Neural cell (in vitro differentiated cells): ENCODE measurements around the gene SS18L1. TPM values are rescaled to one million over a fixed set of nuclear protein-coding genes. Genes with fewer than 3 reads are reported as not detected.

Experiments
- H2AFZ ChIP-seq: fragments of 200-600, 300-800 bp; sonication (generic), shearing (Covaris generic); 2 replicates; pipeline ENCODE4 v1.6.0; 2014; ENCODE audit warnings: low read depth, mild to moderate bottlenecking, antibody characterized with exemption, low read length, moderate library complexity
- H3F3A ChIP-seq: fragments of 200-600 bp; shearing (Covaris generic); 2 replicates; pipeline ENCODE4 v1.6.1; 2016; ENCODE audit warnings: mild to moderate bottlenecking, moderate library complexity, mixed read lengths, antibody characterized with exemption, low read length; ENCODE audit not compliant: insufficient read depth, poor library complexity, severe bottlenecking
- H3K27ac ChIP-seq: fragments of 200-600, 300-800 bp; sonication (generic), shearing (Covaris generic); 2 replicates; pipeline ENCODE4 v1.5.1; 2014; ENCODE audit warnings: mild to moderate bottlenecking, low read length, moderate library complexity
- H3K27me3 ChIP-seq: fragments of 300-800, 200-600 bp; sonication (generic), shearing (Covaris generic); 2 replicates; pipeline ENCODE4 v1.6.0; 2014; ENCODE audit warnings: mild to moderate bottlenecking, low read depth, low read length, moderate library complexity; ENCODE audit not compliant: insufficient read depth
- H3K36me3 ChIP-seq: fragments of 300-800, 200-600 bp; sonication (generic), shearing (Covaris generic); 2 replicates; pipeline ENCODE4 v1.5.1; 2014; ENCODE audit warnings: mild to moderate bottlenecking, antibody characterized with exemption, low read length, moderate library complexity; ENCODE audit not compliant: insufficient read depth
- H3K4me2 ChIP-seq: fragments of 300-800, 200-600 bp; sonication (generic), shearing (Covaris generic); 2 replicates; pipeline ENCODE4 v1.6.0; 2014; ENCODE audit warnings: mild to moderate bottlenecking, low read length
- H3K4me3 ChIP-seq: fragments of 300-800, 200-600 bp; sonication (generic), shearing (Covaris generic); 2 replicates; pipeline ENCODE4 v1.5.1; 2014; ENCODE audit warnings: mild to moderate bottlenecking, low read length, moderate library complexity
- H3K79me2 ChIP-seq: fragments of 200-600 bp; shearing (Covaris generic); replicated peaks from 2 replicates; pipeline ENCODE4 v1.6.0; 2014; ENCODE audit warnings: mild to moderate bottlenecking, low read length, moderate library complexity; ENCODE audit not compliant: insufficient read depth
- H3K9ac ChIP-seq: fragments of 300-800, 200-600 bp; sonication (generic), shearing (Covaris generic); 2 replicates; pipeline ENCODE4 v1.6.1; 2016; ENCODE audit warnings: mild to moderate bottlenecking, low read length, mixed read lengths
- H3K9me2 ChIP-seq: fragments of 200-600 bp; shearing (Covaris generic); 2 replicates; pipeline ENCODE4 v1.6.1; 2016; ENCODE audit warnings: mild to moderate bottlenecking, low read length, mixed read lengths; ENCODE audit not compliant: insufficient read depth
- H3K9me3 ChIP-seq: fragments of 200-600, 300-800 bp; sonication (generic), shearing (Covaris generic); 2 replicates; pipeline ENCODE4 v1.6.1; 2016; ENCODE audit warnings: mild to moderate bottlenecking, mixed run types, low read length, moderate library complexity, mixed read lengths
- H4K20me1 ChIP-seq: fragments of 200-600 bp; shearing (Covaris generic); 2 replicates; pipeline ENCODE4 v1.6.1; 2016; ENCODE audit warnings: mild to moderate bottlenecking, mixed run types; ENCODE audit not compliant: insufficient read depth
- EP300 ChIP-seq: fragments of 450-650 bp; conservative IDR thresholded peaks from 2 replicates; pipeline ENCODE4 v1.6.1; 2014; ENCODE audit warnings: antibody characterized with exemption, mild to moderate bottlenecking, moderate library complexity; ENCODE audit not compliant: poor library complexity, severe bottlenecking
- EZH2 ChIP-seq: fragments of 200-600, 300-800 bp; shearing (Covaris generic), sonication (generic); IDR thresholded peaks from 2 replicates; pipeline ENCODE4 v1.6.1; 2014; ENCODE audit warnings: antibody characterized with exemption, low read length, borderline replicate concordance, mild to moderate bottlenecking; ENCODE audit not compliant: insufficient read depth, poor library complexity, severe bottlenecking
- MXI1 ChIP-seq: fragments of 450-650 bp; conservative IDR thresholded peaks from 2 replicates; pipeline ENCODE4 v1.6.1; 2014; ENCODE audit warnings: antibody characterized with exemption, mild to moderate bottlenecking; ENCODE audit not compliant: poor library complexity, severe bottlenecking
- POLR2AphosphoS5 ChIP-seq: IDR thresholded peaks from 2 replicates; pipeline ENCODE4 v1.6.1; 2012
- RAD21 ChIP-seq: fragments of 450-650 bp; conservative IDR thresholded peaks from 2 replicates; pipeline ENCODE4 v1.6.1; 2014; ENCODE audit warnings: antibody characterized with exemption, mild to moderate bottlenecking, moderate library complexity
- SMC3 ChIP-seq: fragments of 450-650 bp; conservative IDR thresholded peaks from 2 replicates; pipeline ENCODE4 v1.6.1; 2014; ENCODE audit warnings: antibody characterized with exemption, mild to moderate bottlenecking, moderate library complexity; ENCODE audit not compliant: poor library complexity
- TAF1 ChIP-seq: IDR thresholded peaks from 2 replicates; pipeline ENCODE4 v1.6.1; 2012; ENCODE audit warnings: low read depth
- polyA plus RNA-seq: library from polyadenylated mRNA; depleted of rRNA; stranded (reverse); fragments of >200 nt; gene quantifications from 2 replicates; pipeline ENCODE4 v1.2.3, GENCODE V29; 2014
- TF ChIP-seq, protein P1 (sequence below): IDR thresholded peaks from 2 replicates; pipeline ENCODE4 v1.6.1; 2012; ENCODE audit warnings: borderline replicate concordance
- TF ChIP-seq, protein P2 (sequence below): fragments of 450-650 bp; IDR thresholded peaks from 2 replicates; pipeline ENCODE4 v1.5.1; 2014; ENCODE audit warnings: antibody characterized with exemption, mild to moderate bottlenecking, moderate library complexity; ENCODE audit not compliant: poor library complexity, severe bottlenecking

SS18L1 gene
- polyA plus RNA-seq, 1 donor from 2014 or later, result 117 TPM

DNA sequence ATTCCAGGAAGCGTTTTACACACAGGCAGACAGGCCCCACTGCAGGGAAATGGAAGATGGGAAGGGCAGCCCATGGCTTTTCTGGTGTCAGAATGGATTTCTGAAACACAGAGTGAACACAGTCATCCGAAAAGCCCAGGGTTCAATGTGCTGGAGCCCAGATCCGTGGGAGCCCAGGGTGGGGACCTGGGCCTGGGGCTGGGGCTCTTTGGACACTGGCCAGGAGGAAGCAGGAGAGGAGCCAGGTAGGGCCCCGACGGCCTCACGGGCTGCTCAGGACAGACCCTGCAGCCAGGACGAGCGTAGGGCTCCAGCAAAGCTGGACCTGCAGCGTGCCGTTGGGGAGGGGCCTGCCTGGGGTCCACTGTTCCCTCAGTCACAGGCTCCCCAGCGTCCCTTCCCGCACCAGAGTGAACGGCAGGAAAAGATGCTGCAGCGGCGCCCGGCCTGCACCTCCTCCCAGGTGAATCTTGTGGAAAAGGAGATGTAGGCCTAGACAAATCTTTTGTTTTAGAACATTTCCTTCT, 45.6 kb upstream of the SS18L1 start:
- TF ChIP-seq EP300 (no peak), RAD21 (no peak), POLR2AphosphoS5 (no peak), SMC3 (no peak), EZH2 (no peak), MXI1 (no peak), TAF1 (no peak)
- TF ChIP-seq, protein P1, sequence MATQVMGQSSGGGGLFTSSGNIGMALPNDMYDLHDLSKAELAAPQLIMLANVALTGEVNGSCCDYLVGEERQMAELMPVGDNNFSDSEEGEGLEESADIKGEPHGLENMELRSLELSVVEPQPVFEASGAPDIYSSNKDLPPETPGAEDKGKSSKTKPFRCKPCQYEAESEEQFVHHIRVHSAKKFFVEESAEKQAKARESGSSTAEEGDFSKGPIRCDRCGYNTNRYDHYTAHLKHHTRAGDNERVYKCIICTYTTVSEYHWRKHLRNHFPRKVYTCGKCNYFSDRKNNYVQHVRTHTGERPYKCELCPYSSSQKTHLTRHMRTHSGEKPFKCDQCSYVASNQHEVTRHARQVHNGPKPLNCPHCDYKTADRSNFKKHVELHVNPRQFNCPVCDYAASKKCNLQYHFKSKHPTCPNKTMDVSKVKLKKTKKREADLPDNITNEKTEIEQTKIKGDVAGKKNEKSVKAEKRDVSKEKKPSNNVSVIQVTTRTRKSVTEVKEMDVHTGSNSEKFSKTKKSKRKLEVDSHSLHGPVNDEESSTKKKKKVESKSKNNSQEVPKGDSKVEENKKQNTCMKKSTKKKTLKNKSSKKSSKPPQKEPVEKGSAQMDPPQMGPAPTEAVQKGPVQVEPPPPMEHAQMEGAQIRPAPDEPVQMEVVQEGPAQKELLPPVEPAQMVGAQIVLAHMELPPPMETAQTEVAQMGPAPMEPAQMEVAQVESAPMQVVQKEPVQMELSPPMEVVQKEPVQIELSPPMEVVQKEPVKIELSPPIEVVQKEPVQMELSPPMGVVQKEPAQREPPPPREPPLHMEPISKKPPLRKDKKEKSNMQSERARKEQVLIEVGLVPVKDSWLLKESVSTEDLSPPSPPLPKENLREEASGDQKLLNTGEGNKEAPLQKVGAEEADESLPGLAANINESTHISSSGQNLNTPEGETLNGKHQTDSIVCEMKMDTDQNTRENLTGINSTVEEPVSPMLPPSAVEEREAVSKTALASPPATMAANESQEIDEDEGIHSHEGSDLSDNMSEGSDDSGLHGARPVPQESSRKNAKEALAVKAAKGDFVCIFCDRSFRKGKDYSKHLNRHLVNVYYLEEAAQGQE, result no peak
- TF ChIP-seq, protein P2, sequence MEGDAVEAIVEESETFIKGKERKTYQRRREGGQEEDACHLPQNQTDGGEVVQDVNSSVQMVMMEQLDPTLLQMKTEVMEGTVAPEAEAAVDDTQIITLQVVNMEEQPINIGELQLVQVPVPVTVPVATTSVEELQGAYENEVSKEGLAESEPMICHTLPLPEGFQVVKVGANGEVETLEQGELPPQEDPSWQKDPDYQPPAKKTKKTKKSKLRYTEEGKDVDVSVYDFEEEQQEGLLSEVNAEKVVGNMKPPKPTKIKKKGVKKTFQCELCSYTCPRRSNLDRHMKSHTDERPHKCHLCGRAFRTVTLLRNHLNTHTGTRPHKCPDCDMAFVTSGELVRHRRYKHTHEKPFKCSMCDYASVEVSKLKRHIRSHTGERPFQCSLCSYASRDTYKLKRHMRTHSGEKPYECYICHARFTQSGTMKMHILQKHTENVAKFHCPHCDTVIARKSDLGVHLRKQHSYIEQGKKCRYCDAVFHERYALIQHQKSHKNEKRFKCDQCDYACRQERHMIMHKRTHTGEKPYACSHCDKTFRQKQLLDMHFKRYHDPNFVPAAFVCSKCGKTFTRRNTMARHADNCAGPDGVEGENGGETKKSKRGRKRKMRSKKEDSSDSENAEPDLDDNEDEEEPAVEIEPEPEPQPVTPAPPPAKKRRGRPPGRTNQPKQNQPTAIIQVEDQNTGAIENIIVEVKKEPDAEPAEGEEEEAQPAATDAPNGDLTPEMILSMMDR, result no peak
- H3K79me2 ChIP-seq, result no peaks in the 10 kb centered on the region

DNA sequence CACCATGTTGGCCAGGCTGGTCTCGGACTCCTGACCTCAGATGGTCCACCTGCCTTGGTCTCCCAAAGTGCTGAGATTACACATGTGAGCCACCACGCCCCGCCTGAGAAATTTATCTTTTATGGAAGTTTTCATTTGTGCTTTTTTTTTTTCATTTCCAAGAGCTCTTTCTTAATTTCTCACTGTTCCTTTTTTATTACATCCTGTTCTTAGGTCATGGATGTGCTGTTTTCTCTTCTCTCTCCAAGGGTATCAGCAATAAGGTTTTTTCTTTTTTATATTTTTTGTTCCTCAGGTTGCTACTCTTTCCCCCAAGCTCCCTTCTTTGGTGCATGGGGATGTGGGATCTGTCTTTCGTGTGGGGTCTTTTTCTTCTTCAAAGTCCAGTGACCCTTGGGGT, 42.5 kb upstream of the SS18L1 start:
- TF ChIP-seq POLR2AphosphoS5 (no peak), MXI1 (no peak), EZH2 (no peak), EP300 (no peak), RAD21 (no peak), TAF1 (no peak), SMC3 (no peak)
- TF ChIP-seq, protein P1, result no peak
- TF ChIP-seq, protein P2, result no peak
- Histone ChIP-seq H3F3A (no peaks in the 10 kb centered on the region), H3K27ac (no peak overlapping the region)

More for the DNA sequence above, 45.6 kb upstream of the SS18L1 start:
- no peak overlapping the region for H3K27ac ChIP-seq
- no peaks in the 10 kb centered on the region for H3F3A ChIP-seq
- H3K4me3 ChIP-seq, result no peak overlapping the region
- H3K36me3 ChIP-seq, result no peaks in the 10 kb centered on the region
- no peaks in the 10 kb centered on the region for H3K9me2 ChIP-seq
- no peak overlapping the region for H2AFZ ChIP-seq
- H3K27me3 ChIP-seq, result no peaks in the 10 kb centered on the region
- H3K9ac ChIP-seq, result no peak overlapping the region
- no peaks in the 10 kb centered on the region for H4K20me1 ChIP-seq
- H3K4me2 ChIP-seq, result no peak overlapping the region
- H3K9me3 ChIP-seq, result no peaks in the 10 kb centered on the region

More for the DNA sequence above, 42.5 kb upstream of the SS18L1 start:
- H3K36me3 ChIP-seq, result no peaks in the 10 kb centered on the region
- H3K27me3 ChIP-seq, result no peaks in the 10 kb centered on the region
- no peaks in the 10 kb centered on the region for H3K9me3 ChIP-seq
- no peaks in the 10 kb centered on the region for H3K9me2 ChIP-seq
- no peak overlapping the region for H3K4me2 ChIP-seq
- H3K4me3 ChIP-seq, result no peak overlapping the region
- H2AFZ ChIP-seq, result no peak overlapping the region
- H3K79me2 ChIP-seq, result no peaks in the 10 kb centered on the region
- H4K20me1 ChIP-seq, result no peaks in the 10 kb centered on the region
- no peak overlapping the region for H3K9ac ChIP-seq
